ENCODE results near the gene SPATA32. TPM values are rescaled to one million over a fixed set of nuclear protein-coding genes. Genes with fewer than 3 reads are reported as not detected.
A peak's percentile ranks its signal among the peaks of the same experiment; 100 is the strongest.

SPATA32 gene
- total RNA-seq, 1 experiment from 2014 or later: 0.81 TPM

- Histone ChIP-seq H4K8ac (replicated peaks; ENCODE audit: insufficient read length, low read depth, low read length) (no peak overlapping the region), H3K56ac (ENCODE audit: insufficient read length, low read depth, low read length) (no peak overlapping the region), H2AK5ac (ENCODE audit: insufficient read length, low read length) (no peak overlapping the region), H4K91ac (ENCODE audit: insufficient read length, low read depth, low read length) (no peak overlapping the region), H3K23me2 (ENCODE audit: insufficient read length, low read depth, low read length, poor library complexity, severe bottlenecking) (peaks cover 2% of the 10 kb centered on the region), H3K27me3 (ENCODE audit: insufficient read depth, low read length) (no peaks in the 10 kb centered on the region), H3K9me3 (ENCODE audit: control insufficient read depth, low read depth, low read length) (no peaks in the 10 kb centered on the region), H3K4ac (ENCODE audit: low read depth, low read length) (no peak overlapping the region), H4K5ac (ENCODE audit: insufficient read length, low read depth, low read length) (no peak overlapping the region), H3K4me2 (ENCODE audit: insufficient read depth, insufficient read length, low read length) (no peak overlapping the region), H3K14ac (ENCODE audit: insufficient read depth, low read length) (no peak overlapping the region), H3T11ph (ENCODE audit: low read length) (no peak overlapping the region), H3K79me1 (ENCODE audit: insufficient read depth, low read depth, low read length, poor library complexity, severe bottlenecking) (no peaks in the 10 kb centered on the region), H3K27ac (ENCODE audit: insufficient read length, low read depth, low read length) (no peak overlapping the region), H2BK20ac (ENCODE audit: low read depth, low read length, poor library complexity, severe bottlenecking) (no peak overlapping the region), H2BK12ac (ENCODE audit: insufficient read length, low read depth, low read length) (no peak overlapping the region), H2BK5ac (ENCODE audit: insufficient read length, low read length) (no peak overlapping the region), H3K23ac (ENCODE audit: insufficient read length, low read depth, low read length) (no peak overlapping the region), H3K18ac (ENCODE audit: insufficient read length, low read depth, low read length) (no peak overlapping the region), H4K20me1 (ENCODE audit: control insufficient read depth, insufficient read depth, insufficient read length) (no peaks in the 10 kb centered on the region), H2AFZ (ENCODE audit: low read length) (no peak overlapping the region), H2BK15ac (ENCODE audit: low read depth, low read length) (no peak overlapping the region), H3K79me2 (ENCODE audit: insufficient read depth, low read length) (peaks cover 6% of the 10 kb centered on the region; the same call in 1 of the 2 replicates), H2BK120ac (ENCODE audit: low read depth, low read length, poor library complexity, severe bottlenecking) (no peak overlapping the region), H3K9ac (ENCODE audit: extremely low read depth, insufficient read length, low read length) (no peak overlapping the region), H3K4me1 (ENCODE audit: insufficient read depth, low read length) (no peaks in the 10 kb centered on the region)
- Mint-ChIP-seq H3K9me3 (no peaks in the 10 kb centered on the region), H3K27me3 (ENCODE audit: low read depth) (no peaks in the 10 kb centered on the region), H3K4me3 (no peak overlapping the region), H3K36me3 (ENCODE audit: insufficient read depth in 1 of 3, low read depth in 3 of 3) (peaks cover 0 to 8% (median 3%) of the 10 kb centered on the region in 3 experiments; a peak in 4 of 7 replicates), H3K4me1 (peaks cover 19 to 21% of the 10 kb centered on the region in 2 experiments), H3K27ac (peak overlapping the region in 1 of 3 experiments; percentile 71; a peak in 1 of 7 replicates)
- no peak for DNase-seq
- TF ChIP-seq CTCF (conservative IDR thresholded peaks at IDR 0.05): no peak
- WGBS (ENCODE audit: extremely low coverage, insufficient read length, low lambda C conversion rate): no CpG with 5 or more reads among the region's 6 CpGs
These were observed 46.1 kb upstream of the SPATA32 start for GRCh38 chr17:45308016-45308365.
